Cortex of kidney (tissue), 1 donor: ENCODE data around the gene IQSEC1.

Experiments used
- DNase-seq: peaks from one replicate; lab custom pipeline; 2025; lab: John Stamatoyannopoulos, UW

IQSEC1 gene

GRCh38 chr3:12984023-12984823, 89.0 kb downstream of the IQSEC1 start:
- no peak for DNase-seq

GRCh38 chr3:12983319-12983718, 89.9 kb downstream of the IQSEC1 start:
- DNase-seq: no peak

- no peak for DNase-seq
Measured at GRCh38 chr3:12982619-12983101, 90.6 kb downstream of the IQSEC1 start.

GRCh38 chr3:12981306-12982275, 91.6 kb downstream of the IQSEC1 start:
- no peak for DNase-seq

- DNase-seq: no peak
Measured at GRCh38 chr3:12980596-12981290, 92.5 kb downstream of the IQSEC1 start.

GRCh38 chr3:12979947-12980487, 93.2 kb downstream of the IQSEC1 start:
- DNase-seq: no peak

GRCh38 chr3:12979151-12979946, 93.9 kb downstream of the IQSEC1 start:
- DNase-seq: no peak

- DNase-seq: no peak
Measured at GRCh38 chr3:12978682-12979081, 94.5 kb downstream of the IQSEC1 start.

GRCh38 chr3:12977117-12977808, 96.0 kb downstream of the IQSEC1 start:
- DNase-seq: no peak

GRCh38 chr3:12975748-12976522, 97.3 kb downstream of the IQSEC1 start:
- no peak for DNase-seq

GRCh38 chr3:12974819-12975218, 98.4 kb downstream of the IQSEC1 start:
- no peak for DNase-seq

GRCh38 chr3:12974334-12974733, 98.9 kb downstream of the IQSEC1 start:
- DNase-seq: no peak

GRCh38 chr3:12973827-12974226, 99.4 kb downstream of the IQSEC1 start:
- no peak for DNase-seq

GRCh38 chr3:12972781-12973702, 100.2 kb downstream of the IQSEC1 start:
- no peak for DNase-seq

- DNase-seq: no peak
Measured at GRCh38 chr3:12972043-12972442, 101.2 kb downstream of the IQSEC1 start.

- DNase-seq: no peak
Measured at GRCh38 chr3:12970684-12971083, 102.5 kb downstream of the IQSEC1 start.

- DNase-seq: no peak
Measured at GRCh38 chr3:12969486-12969885, 103.7 kb downstream of the IQSEC1 start.

GRCh38 chr3:12968541-12968940, 104.7 kb downstream of the IQSEC1 start:
- no peak for DNase-seq
